LHCN-M2 (cell line): ENCODE results near the gene TMOD2. TPM values are rescaled to one million over a fixed set of nuclear protein-coding genes. Genes with fewer than 3 reads are reported as not detected.
"Not testable (repeated sequence)": the region's sequence is repeated elsewhere in the genome, so short reads cannot be mapped to it uniquely, and the experiment has no call there.

Experiments used
- DNase-seq: peaks from one replicate; pipeline ENCODE4 v3.0.0-alpha.2; 2012; ENCODE audit warnings: low read depth
- total RNA-seq: library from RNA; depleted of rRNA; stranded (reverse); fragments of >200 nt; gene quantifications from 2 replicates; pipeline ENCODE4 v1.2.3, GENCODE V29; 2014

TMOD2 gene
- total RNA-seq, 1 experiment from 2014 or later = 5.0 TPM

GRCh38 chr15:51770902-51771301 lies 19.5 kb downstream of the TMOD2 start:
- DNase-seq = no peak

GRCh38 chr15:51771773-51772172 lies 20.4 kb downstream of the TMOD2 start:
- DNase-seq = no peak

GRCh38 chr15:51774916-51775315 lies 23.5 kb downstream of the TMOD2 start:
- DNase-seq = no peak

- DNase-seq = peak; percentile 38
Measured at GRCh38 chr15:51775967-51776816, 24.8 kb downstream of the TMOD2 start.

GRCh38 chr15:51776952-51777569 lies 25.7 kb downstream of the TMOD2 start:
- DNase-seq = peak; percentile 74

- DNase-seq = no peak
Measured at GRCh38 chr15:51780636-51781035, 29.2 kb downstream of the TMOD2 start.

GRCh38 chr15:51781506-51781905 lies 30.1 kb downstream of the TMOD2 start:
- DNase-seq = no peak

- DNase-seq = peak; percentile 18
Measured at GRCh38 chr15:51782357-51782896, 31.0 kb downstream of the TMOD2 start.

GRCh38 chr15:51783967-51784366 lies 32.6 kb downstream of the TMOD2 start:
- DNase-seq = no peak

- not testable (repeated sequence) for DNase-seq
Measured at GRCh38 chr15:51787130-51787529, 35.7 kb downstream of the TMOD2 start.

GRCh38 chr15:51792474-51792873 lies 41.1 kb downstream of the TMOD2 start:
- not testable (repeated sequence) for DNase-seq

- DNase-seq = no peak
Measured at GRCh38 chr15:51793521-51794305, 42.3 kb downstream of the TMOD2 start.

- peak; percentile 37 for DNase-seq
Measured at GRCh38 chr15:51796847-51797401, 45.5 kb downstream of the TMOD2 start.

- no peak for DNase-seq
Measured at GRCh38 chr15:51798281-51798680, 46.9 kb downstream of the TMOD2 start.

- no peak for DNase-seq
Measured at GRCh38 chr15:51799282-51800252, 48.2 kb downstream of the TMOD2 start.

- peak; percentile 42 for DNase-seq
Measured at GRCh38 chr15:51801391-51801835, 50.0 kb downstream of the TMOD2 start.

- no peak for DNase-seq
Measured at GRCh38 chr15:51802593-51802992, 51.2 kb downstream of the TMOD2 start.

GRCh38 chr15:51803965-51804364 lies 52.6 kb downstream of the TMOD2 start:
- no peak for DNase-seq

- no peak for DNase-seq
Measured at GRCh38 chr15:51806123-51806522, 54.7 kb downstream of the TMOD2 start.

- DNase-seq = no peak
Measured at GRCh38 chr15:51809457-51809856, 58.1 kb downstream of the TMOD2 start.
